GM18870 (cell line): ENCODE measurements around the gene RBM33.
A peak's percentile ranks its signal among the peaks of the same experiment; 100 is the strongest.

Experiments used
- ATAC-seq: cut with Tn5 transposase; IDR thresholded peaks from one replicate; pipeline ENCODE4 v1.9.1; 2021; ENCODE audit warnings: moderate library complexity; ENCODE audit not compliant: unreplicated experiment

Gene RBM33

GRCh38 chr7:155763691-155764437, 119.4 kb downstream of the RBM33 start:
- ATAC-seq: peak; percentile 55

GRCh38 chr7:155764438-155764793, 120.0 kb downstream of the RBM33 start:
- peak; percentile 35 for ATAC-seq

DNA sequence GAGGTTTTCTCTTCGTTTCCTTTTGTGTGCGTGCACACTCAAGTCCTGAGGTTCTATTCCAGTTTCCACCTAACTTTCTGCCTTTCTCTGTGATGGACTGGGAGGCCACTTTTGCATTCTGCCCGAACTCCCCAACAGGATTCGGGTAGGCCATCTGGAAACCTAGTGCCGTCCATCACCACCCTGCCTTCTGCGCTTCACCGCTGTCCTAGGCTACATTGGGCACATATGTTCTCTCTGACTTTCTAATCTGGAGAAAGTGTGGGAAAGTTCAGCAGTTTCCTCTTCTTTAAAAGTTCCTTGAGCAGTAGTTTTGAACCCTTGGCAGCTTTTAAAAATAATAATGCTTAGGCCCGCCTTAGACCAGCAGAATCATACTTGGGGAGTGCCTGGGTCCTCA, 121.0 kb downstream of the RBM33 start:
- no peak for ATAC-seq

DNA sequence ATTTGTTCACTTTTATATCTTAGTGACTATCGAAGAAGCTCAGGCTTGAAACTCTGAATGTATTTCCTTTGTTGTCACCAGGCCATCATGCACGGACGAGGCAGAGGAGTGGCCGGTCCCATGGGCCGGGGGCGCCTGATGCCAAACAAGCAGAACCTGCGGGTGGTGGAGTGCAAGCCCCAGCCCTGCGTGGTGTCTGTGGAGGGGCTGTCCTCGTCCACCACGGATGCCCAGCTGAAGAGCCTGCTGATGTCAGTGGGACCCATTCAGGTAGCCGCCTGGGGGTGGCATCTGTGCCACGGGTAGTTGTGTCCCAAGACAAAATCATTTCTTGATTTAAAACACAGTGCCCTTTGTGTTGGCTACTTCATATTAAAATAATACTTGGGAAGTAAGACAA, 121.9 kb downstream of the RBM33 start:
- ATAC-seq: no peak

DNA sequence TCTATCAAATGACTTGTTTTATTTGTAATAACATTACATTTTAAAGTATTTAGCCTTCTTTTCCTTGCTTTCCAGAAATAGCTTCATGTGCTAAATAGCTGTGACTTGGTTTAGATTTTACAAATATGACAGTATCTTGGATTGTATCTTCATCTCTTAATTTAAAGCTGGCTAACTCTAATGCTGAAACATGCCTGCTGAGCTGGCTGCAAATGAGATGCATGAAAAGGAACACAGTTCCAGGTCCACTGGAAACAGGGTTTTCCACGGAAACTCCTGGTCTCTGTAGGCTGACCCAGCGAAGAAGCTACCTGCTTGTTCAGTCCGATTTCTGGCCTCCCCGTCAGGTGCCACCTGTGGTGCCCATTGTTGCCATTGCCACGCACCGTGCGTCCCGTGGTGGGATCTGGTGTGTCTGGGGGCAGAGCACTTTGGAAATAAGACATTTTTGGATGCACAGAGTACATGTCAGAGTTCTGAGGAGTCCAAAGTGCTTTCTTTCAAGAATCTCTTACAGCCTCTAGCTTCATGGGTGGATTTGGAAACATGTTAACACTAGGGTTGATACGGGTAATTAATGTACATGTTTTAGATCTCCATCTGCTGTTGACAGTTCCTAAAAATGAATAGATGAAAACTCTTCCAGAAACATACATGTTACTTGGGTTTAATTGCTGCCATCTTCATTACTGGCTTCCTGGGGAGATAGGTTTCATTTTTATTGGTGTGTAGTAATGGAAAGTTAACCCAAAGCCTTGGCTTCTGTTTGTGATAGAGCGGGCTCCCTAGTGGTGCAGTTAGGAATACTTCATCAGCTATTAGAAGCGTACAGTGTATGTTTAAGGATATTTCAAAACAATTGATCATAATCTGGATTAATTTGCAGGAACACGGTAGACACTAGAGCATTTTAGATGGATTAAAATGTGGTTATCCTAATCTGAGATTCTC, 122.8 kb downstream of the RBM33 start:
- no peak for ATAC-seq

GRCh38 chr7:155769701-155770100, 125.2 kb downstream of the RBM33 start:
- no peak for ATAC-seq

DNA sequence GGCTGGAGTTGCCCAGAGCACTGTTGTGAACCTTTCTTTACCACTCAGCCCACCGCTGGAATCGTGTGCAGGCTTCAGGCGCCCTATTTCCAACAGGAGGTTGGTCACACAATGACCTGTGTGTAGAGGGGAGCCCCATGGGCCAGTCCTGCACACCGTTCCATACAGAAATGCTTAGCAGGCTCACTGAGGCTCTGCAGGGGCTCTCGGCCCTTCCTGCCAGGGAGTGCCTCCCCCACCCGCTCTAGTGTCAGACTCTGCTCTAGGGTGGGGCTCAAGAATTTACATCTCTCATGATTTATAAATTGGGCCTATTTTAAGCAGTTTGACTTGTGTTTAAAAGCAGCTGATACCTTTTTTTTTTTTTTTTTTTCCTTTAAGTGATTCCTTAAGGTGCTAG, 125.8 kb downstream of the RBM33 start:
- ATAC-seq: no peak

- no peak for ATAC-seq
Observed at GRCh38 chr7:155773531-155773930, 129.1 kb downstream of the RBM33 start.

GRCh38 chr7:155774947-155775346, 130.5 kb downstream of the RBM33 start:
- no peak for ATAC-seq

GRCh38 chr7:155775691-155776090, 131.2 kb downstream of the RBM33 start:
- no peak for ATAC-seq

DNA sequence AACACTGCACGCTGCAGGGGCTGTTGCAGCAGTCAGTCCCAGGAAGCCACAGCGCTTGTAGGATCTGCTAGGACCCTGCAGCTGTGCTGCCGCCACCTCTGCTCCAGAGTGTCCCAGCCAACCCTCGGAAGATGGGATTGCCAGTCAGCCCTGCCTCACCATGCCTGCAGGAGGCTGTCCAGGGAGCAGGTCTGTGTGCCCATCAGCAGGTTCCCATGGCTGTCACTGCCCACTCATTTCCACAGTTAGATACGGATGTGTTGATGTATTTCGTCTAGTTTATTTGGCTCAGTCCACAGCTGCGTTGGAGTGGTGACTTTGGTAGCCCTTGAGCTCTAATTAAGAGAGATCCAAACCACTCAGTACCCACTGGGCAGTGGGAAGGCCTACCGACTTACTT, 132.1 kb downstream of the RBM33 start:
- ATAC-seq: no peak

DNA sequence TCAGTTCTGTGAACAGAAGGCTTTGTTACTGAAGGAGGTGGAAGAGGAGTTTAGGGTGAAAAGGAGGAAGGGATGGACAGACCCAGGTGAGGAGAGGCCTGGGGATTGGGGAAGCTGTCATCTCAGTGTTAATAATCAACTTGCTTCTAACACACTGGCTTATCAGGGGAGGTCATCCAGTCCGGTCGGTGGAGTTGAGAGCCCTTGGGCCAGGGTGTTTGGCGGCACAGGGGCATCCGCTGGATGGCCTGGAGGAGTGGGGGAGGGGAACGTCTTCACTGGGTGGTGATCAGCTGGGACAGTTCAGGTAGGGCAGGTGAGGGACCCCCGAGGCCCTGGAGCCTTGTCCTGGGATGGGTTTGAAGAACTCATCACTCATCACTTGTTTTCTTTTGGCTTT, 133.9 kb downstream of the RBM33 start:
- ATAC-seq: no peak

- ATAC-seq: no peak
Observed at GRCh38 chr7:155780884-155781283, 136.4 kb downstream of the RBM33 start.

DNA sequence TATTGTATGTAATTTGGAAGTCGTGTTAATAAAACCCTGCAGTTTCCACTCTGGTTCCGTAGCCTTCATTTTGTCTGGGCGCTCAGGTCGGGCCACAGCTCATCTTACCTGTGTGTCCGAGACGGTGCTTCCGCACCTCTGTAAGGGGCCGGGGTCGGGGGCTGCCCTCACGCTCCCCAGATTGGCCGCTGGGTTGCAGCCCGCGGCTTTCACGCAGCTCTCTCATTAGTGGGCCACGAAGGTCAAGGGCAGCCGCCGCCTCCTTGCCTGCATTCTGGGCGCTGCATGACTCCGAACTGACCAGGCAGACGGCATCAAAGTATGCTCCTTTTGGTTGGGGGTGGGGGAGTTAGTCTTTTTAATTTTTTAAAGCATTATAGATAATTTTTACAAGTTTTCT, 137.0 kb downstream of the RBM33 start:
- no peak for ATAC-seq

DNA sequence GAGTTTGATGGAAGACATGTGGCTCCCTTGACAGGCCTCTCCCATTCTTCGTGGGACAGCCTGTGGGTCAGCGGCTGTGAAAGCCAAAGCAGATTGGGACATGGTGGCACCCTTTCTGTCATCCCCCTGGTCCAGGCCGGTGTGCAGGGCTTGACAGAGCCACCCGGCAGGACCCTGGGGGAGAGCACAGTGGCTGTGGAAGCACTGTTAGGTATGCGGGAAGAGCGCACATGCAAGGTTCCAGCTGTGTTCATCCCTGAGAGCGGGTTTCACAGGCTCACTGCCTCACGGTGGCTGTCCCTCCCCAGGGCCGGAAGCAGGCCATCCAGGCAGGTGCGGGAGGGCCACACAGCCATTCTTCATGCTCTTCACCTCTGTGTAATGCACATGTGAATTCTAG, 138.0 kb downstream of the RBM33 start:
- ATAC-seq: no peak

DNA sequence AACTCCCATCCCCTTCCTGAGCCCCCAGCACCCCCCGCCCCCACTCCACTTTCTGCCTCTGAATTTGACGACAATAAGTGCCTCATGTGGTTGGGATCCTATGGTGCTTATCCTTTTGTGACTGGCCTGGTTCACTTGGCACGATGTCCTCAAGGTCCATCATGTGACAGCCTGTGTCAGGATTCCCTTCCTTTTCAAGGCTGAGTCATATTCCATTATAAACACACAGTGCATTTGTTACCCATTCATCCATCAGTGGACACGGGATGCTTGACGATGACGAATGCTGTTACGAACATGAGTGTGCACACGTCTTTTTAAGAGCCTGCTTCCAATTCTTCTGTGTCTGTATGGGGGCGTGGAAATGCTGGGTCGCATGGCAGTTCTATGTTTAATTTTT, 141.1 kb downstream of the RBM33 start:
- no peak for ATAC-seq

GRCh38 chr7:155786491-155786890, 142.0 kb downstream of the RBM33 start:
- ATAC-seq: no peak

DNA sequence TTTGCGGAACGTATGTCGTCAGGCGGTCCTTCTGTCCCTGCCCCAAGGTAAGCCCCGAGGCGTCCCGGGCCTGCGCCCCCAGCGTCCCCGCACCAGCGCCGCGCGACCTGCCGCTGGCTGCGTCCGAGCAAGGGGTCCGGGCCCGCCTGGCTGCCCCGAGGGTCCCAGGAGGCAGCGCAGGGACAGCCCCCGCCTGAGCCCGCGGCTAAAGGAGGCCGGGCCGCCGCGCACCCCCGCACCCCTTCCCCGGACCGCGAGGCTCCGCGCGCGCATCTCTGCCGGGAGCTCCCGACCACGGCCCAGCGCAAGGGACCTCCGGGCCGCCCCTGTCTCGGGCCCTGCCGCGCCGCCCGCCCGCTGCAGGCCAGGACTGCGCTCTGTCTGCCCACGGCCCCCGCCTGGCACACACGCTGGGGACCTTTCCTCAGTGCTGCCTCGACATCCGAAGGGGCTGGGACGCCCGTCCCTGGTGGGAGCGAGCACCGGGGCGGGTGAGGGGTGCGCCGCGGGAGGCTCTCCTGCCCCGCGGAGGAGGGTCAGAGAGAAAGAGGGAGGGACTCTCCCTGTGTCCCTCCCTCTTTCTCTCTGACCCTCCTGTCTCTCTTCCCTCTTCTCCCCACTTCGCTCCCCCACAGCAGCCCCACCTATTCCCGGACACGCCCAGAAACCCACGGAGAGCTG, 142.8 kb downstream of the RBM33 start:
- no peak for ATAC-seq

- ATAC-seq: no peak
Observed at GRCh38 chr7:155788616-155789000, 144.1 kb downstream of the RBM33 start.

- no peak for ATAC-seq
Observed at GRCh38 chr7:155789001-155789725, 144.7 kb downstream of the RBM33 start.

DNA sequence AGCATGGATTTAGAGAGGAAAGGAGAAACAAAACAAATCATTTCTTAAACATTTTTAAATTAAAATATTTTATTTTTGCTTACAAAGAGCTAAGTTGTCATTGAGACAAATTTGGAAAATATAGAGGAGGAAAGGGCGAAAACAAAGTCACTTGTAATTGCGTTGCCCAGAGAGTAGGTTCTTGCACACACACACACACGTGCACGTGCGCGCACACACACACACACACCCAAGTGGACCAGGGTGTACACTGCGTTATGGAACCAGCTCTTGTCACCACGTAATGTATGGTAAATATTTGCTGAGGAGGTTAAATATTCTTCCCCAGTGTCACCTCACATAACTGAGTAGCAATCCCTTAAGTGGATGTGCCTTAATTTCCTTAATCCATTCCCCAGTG, 146.2 kb downstream of the RBM33 start:
- ATAC-seq: no peak
